Measurements from ENCODE around the gene SMTNL2.

GRCh38 chr17:4583782-4584100 is 588 bp upstream of the SMTNL2 start:
- TF ChIP-seq POLR2AphosphoS5 (IDR thresholded peaks at IDR 0.05; ENCODE audit: low read depth, low read length) (no peak), POLR2A (IDR thresholded peaks at IDR 0.05; ENCODE audit: low read depth, low read length) (no peak), TAF1 (IDR thresholded peaks at IDR 0.05; ENCODE audit: borderline replicate concordance, low read depth, low read length) (no peak)

Data from GM12892 (cell line).